ENCODE results near the gene SMAD6. TPM values are rescaled to one million over a fixed set of nuclear protein-coding genes. Genes with fewer than 3 reads are reported as not detected.

SMAD6 gene
- total and polyA plus RNA-seq, 2 donors (not counting 1 experiment from before 2014, with no cell fraction given), result 0.03 to 0.37 TPM

DNA sequence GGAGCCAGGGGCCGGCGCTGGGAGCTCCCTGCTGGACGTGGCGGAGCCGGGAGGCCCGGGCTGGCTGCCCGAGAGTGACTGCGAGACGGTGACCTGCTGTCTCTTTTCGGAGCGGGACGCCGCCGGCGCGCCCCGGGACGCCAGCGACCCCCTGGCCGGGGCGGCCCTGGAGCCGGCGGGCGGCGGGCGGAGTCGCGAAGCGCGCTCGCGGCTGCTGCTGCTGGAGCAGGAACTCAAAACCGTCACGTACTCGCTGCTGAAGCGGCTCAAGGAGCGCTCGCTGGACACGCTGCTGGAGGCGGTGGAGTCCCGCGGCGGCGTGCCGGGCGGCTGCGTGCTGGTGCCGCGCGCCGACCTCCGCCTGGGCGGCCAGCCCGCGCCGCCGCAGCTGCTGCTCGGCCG, 1.5 kb downstream of the SMAD6 start:
- H2AFZ ChIP-seq (ENCODE audit: insufficient read depth, low read depth, low read length, poor library complexity, severe bottlenecking), result peak overlapping the region; percentile 66
- Mint-ChIP-seq H3K4me1 (peaks cover 19% of the 10 kb centered on the region), H3K9me3 (ENCODE audit: insufficient read depth) (no peaks in the 10 kb centered on the region), H3K27me3 (peaks cover 17% of the 10 kb centered on the region), H3K4me3 (no peak overlapping the region), H3K27ac (no peak overlapping the region)
- H3K9me3 ChIP-seq (ENCODE audit: control extremely low read depth in 1 of 3, control insufficient read depth in 2 of 3, insufficient read depth in 1 of 3, low read length in 2 of 3), result no peaks in the 10 kb centered on the region
- H3K4me2 ChIP-seq (replicated peaks; ENCODE audit: low read depth, low read length, poor library complexity, severe bottlenecking), result peak overlapping the region; percentile 99
- H3K4me3 ChIP-seq (ENCODE audit: control extremely low read depth in 1 of 5, extremely low read depth in 1 of 5, insufficient read depth in 1 of 5, low read depth in 2 of 5, low read length in 4 of 5), result peak overlapping the region in 3 of 5 experiments; percentile 77 to 80 (median 77)
- H3K27me3 ChIP-seq (replicated peaks in 1 of 4; ENCODE audit: control extremely low read depth in 1 of 4, control insufficient read depth in 3 of 4, insufficient read depth in 4 of 4, low read length in 3 of 4), result peaks cover 0 to 40% (median 7%) of the 10 kb centered on the region in 4 experiments
- H3K4me1 ChIP-seq (ENCODE audit: control insufficient read depth in 2 of 2, insufficient read depth in 2 of 2, low read length in 2 of 2), result peaks cover 17 to 27% of the 10 kb centered on the region in 2 donors
- H4K20me1 ChIP-seq (ENCODE audit: control insufficient read depth, insufficient read depth, low read length, poor library complexity, severe bottlenecking), result no peaks in the 10 kb centered on the region
- no peak for TF ChIP-seq EZH2 (IDR thresholded peaks at IDR 0.05; ENCODE audit: borderline replicate concordance, insufficient read depth, low read depth, low read length, poor library complexity, severe bottlenecking)
- TF ChIP-seq, protein P1, sequence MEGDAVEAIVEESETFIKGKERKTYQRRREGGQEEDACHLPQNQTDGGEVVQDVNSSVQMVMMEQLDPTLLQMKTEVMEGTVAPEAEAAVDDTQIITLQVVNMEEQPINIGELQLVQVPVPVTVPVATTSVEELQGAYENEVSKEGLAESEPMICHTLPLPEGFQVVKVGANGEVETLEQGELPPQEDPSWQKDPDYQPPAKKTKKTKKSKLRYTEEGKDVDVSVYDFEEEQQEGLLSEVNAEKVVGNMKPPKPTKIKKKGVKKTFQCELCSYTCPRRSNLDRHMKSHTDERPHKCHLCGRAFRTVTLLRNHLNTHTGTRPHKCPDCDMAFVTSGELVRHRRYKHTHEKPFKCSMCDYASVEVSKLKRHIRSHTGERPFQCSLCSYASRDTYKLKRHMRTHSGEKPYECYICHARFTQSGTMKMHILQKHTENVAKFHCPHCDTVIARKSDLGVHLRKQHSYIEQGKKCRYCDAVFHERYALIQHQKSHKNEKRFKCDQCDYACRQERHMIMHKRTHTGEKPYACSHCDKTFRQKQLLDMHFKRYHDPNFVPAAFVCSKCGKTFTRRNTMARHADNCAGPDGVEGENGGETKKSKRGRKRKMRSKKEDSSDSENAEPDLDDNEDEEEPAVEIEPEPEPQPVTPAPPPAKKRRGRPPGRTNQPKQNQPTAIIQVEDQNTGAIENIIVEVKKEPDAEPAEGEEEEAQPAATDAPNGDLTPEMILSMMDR (IDR thresholded peaks at IDR 0.05), result no peak
- H3K9ac ChIP-seq (ENCODE audit: low read length), result peak overlapping the region; percentile 68
- ATAC-seq (ENCODE audit: low read depth), result no peak
- no peaks in the 10 kb centered on the region for H3K36me3 ChIP-seq (replicated peaks in 1 of 2; ENCODE audit: control extremely low read depth in 1 of 2, control insufficient read depth in 1 of 2, extremely low read depth in 1 of 2, insufficient read depth in 2 of 2, low read length in 1 of 2)
- H3K79me2 ChIP-seq (ENCODE audit: control insufficient read depth, insufficient read depth, low read length), result no peaks in the 10 kb centered on the region
- DNase-seq, result peak; percentile 65
- no peak overlapping the region for H3K27ac ChIP-seq (ENCODE audit: low read length in 2 of 2)
- under 1% methylated on average over 59 of the region's 59 CpGs for WGBS (ENCODE audit: insufficient coverage)
- intact Hi-C loops (cut with micrococcal nuclease), result loop anchor here (5.0 to 10.0 kb wide), 4 partner anchors 86 to 1141 kb away; partner anchors contain the start of gene RNU6-1
- POLR2A ChIA-PET, result interaction anchor here (1.1 kb wide), 1 partner anchor 11 kb away, joined by 3 read pairs; no protein-coding TSS in a partner anchor
- CTCF ChIA-PET, result interaction anchor here (1.9 to 2.8 kb wide), 2 partner anchors 85 to 148 kb away, joined by 6 to 11 read pairs; no protein-coding TSS in a partner anchor
